MM.1S (cell line): ENCODE data around the gene AAK1.

ENCODE experiments used
- DNase-seq: peaks from one replicate; pipeline ENCODE4 v3.0.0-alpha.2; 2015
- H2AFZ ChIP-seq: fragments of 300-600 bp; sonication (generic); 2 replicates; pipeline ENCODE4 v1.6.0; 2016; ENCODE audit warnings: antibody characterized with exemption, low read length
- H3F3A ChIP-seq: fragments of 300-600 bp; sonication (generic); 2 replicates; pipeline ENCODE4 v1.6.1; 2016; ENCODE audit warnings: mild to moderate bottlenecking, antibody characterized with exemption, low read length, moderate library complexity, mixed read lengths; ENCODE audit not compliant: insufficient read depth
- H3K27ac ChIP-seq: fragments of 300-600 bp; sonication (generic); 2 replicates; pipeline ENCODE4 v1.5.1; 2016; ENCODE audit warnings: mild to moderate bottlenecking, low read length
- H3K27me3 ChIP-seq: fragments of 300-600 bp; sonication (generic); replicated peaks from 2 replicates; pipeline ENCODE4 v1.6.0; 2016; ENCODE audit warnings: low read length; ENCODE audit not compliant: insufficient read depth
- H3K36me3 ChIP-seq: fragments of 300-600 bp; sonication (generic); replicated peaks from 2 replicates; pipeline ENCODE4 v1.6.1; 2016; ENCODE audit warnings: mild to moderate bottlenecking, low read length, mixed read lengths; ENCODE audit not compliant: insufficient read depth
- H3K4me1 ChIP-seq: fragments of 300-600 bp; sonication (generic); 2 replicates; pipeline ENCODE4 v1.6.1; 2016; ENCODE audit warnings: low read length, mixed read lengths
- H3K4me2 ChIP-seq: fragments of 300-600 bp; sonication (generic); 2 replicates; pipeline ENCODE4 v1.6.0; 2016; ENCODE audit warnings: low read depth, low read length
- H3K4me3 ChIP-seq: fragments of 300-600 bp; sonication (generic); 2 replicates; pipeline ENCODE4 v1.5.1; 2016; ENCODE audit warnings: low read length, mixed read lengths
- H3K79me2 ChIP-seq: fragments of 300-600 bp; sonication (generic); 2 replicates; pipeline ENCODE4 v1.6.1; 2016; ENCODE audit warnings: mixed run types, low read length, mixed read lengths
- H3K9ac ChIP-seq: fragments of 300-600 bp; sonication (generic); 2 replicates; pipeline ENCODE4 v1.6.1; 2016; ENCODE audit warnings: low read length, mixed read lengths
- H3K9me2 ChIP-seq: fragments of 300-600 bp; sonication (generic); replicated peaks from 2 replicates; pipeline ENCODE4 v1.6.1; 2016; ENCODE audit warnings: mild to moderate bottlenecking, low read length, mixed read lengths; ENCODE audit not compliant: insufficient read depth
- H3K9me3 ChIP-seq: fragments of 300-600 bp; sonication (generic); replicated peaks from 2 replicates; pipeline ENCODE4 v1.6.1; 2016; ENCODE audit warnings: mild to moderate bottlenecking, low read length, mixed read lengths; ENCODE audit not compliant: insufficient read depth
- H4K20me1 ChIP-seq: fragments of 300-600 bp; sonication (generic); 2 replicates; pipeline ENCODE4 v1.6.1; 2016; ENCODE audit warnings: mild to moderate bottlenecking, low read length, moderate library complexity, mixed read lengths; ENCODE audit not compliant: insufficient read depth
- EZH2 ChIP-seq: fragments of 300-600 bp; sonication (generic); optimal IDR thresholded peaks from 2 replicates; pipeline ENCODE3; 2017; ENCODE audit warnings: low read depth, mild to moderate bottlenecking, antibody characterized with exemption, low read length, mixed read lengths
- EZH2phosphoT487 ChIP-seq: fragments of 300-600 bp; sonication (generic); IDR thresholded peaks from 2 replicates; pipeline ENCODE4 v1.6.1; 2018; ENCODE audit warnings: antibody characterized with exemption, low read length
- TF ChIP-seq, protein P1 (sequence below): fragments of 300-600 bp; sonication (generic); IDR thresholded peaks from 2 replicates; pipeline ENCODE4 v1.5.1; 2016; ENCODE audit warnings: antibody characterized with exemption, low read length, mixed read lengths

The AAK1 gene

DNA sequence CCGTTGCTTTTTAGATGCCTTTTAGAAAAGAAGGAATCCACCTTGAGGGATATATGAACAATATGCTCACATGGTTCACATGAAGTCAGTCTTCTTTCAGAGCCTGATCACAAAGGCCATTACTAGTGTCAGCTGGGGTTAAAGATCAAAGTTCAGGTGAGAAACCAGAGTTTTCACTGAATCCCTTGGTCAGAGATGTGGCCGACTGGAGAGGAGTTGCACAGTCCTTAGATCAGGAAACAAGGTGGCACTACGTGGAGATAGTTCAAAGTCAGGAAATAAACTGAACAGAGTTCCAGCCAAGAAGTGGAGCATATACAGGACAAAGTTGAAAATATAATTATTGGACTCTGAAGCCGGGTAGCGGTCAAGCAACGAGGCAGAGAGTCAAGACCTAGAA lies 54.6 kb downstream of the AAK1 start:
- H2AFZ ChIP-seq, result no peak overlapping the region
- H4K20me1 ChIP-seq, result no peaks in the 10 kb centered on the region
- no peak overlapping the region for H3K4me3 ChIP-seq
- no peaks in the 10 kb centered on the region for H3K9me3 ChIP-seq
- H3F3A ChIP-seq, result no peaks in the 10 kb centered on the region
- H3K79me2 ChIP-seq, result peaks cover 4% of the 10 kb centered on the region; the same call in 1 of the 2 replicates
- no peak overlapping the region for H3K27ac ChIP-seq
- TF ChIP-seq, protein P1, sequence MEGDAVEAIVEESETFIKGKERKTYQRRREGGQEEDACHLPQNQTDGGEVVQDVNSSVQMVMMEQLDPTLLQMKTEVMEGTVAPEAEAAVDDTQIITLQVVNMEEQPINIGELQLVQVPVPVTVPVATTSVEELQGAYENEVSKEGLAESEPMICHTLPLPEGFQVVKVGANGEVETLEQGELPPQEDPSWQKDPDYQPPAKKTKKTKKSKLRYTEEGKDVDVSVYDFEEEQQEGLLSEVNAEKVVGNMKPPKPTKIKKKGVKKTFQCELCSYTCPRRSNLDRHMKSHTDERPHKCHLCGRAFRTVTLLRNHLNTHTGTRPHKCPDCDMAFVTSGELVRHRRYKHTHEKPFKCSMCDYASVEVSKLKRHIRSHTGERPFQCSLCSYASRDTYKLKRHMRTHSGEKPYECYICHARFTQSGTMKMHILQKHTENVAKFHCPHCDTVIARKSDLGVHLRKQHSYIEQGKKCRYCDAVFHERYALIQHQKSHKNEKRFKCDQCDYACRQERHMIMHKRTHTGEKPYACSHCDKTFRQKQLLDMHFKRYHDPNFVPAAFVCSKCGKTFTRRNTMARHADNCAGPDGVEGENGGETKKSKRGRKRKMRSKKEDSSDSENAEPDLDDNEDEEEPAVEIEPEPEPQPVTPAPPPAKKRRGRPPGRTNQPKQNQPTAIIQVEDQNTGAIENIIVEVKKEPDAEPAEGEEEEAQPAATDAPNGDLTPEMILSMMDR, result no peak
- TF ChIP-seq EZH2, result no peak
- TF ChIP-seq EZH2phosphoT487, result no peak
- no peaks in the 10 kb centered on the region for H3K27me3 ChIP-seq
- no peak overlapping the region for H3K9ac ChIP-seq
- no peak overlapping the region for H3K4me2 ChIP-seq
- DNase-seq, result no peak
- no peaks in the 10 kb centered on the region for H3K36me3 ChIP-seq
- no peaks in the 10 kb centered on the region for H3K9me2 ChIP-seq
- no peaks in the 10 kb centered on the region for H3K4me1 ChIP-seq

DNA sequence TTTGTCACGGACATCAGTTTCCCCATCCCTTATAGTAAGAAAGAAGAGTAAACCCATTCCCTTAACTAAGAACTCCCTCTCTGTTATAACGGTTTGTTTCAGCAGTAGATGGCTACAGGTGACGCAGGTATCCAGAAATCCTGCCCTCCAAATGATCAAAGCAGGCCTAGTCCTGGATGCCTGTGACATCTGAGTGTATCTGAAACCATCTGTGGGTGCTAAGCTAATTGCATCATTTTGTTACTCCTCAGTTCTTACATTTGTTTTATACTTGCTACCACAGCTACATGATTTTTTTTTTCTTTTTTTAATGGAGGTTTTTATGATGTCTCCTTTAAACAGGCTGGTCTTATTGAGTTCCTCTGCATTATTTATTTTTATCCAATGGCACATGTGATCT lies 55.1 kb downstream of the AAK1 start:
- Histone ChIP-seq H3K27ac (no peak overlapping the region), H3K9me2 (no peaks in the 10 kb centered on the region), H3K4me2 (no peak overlapping the region), H4K20me1 (no peaks in the 10 kb centered on the region), H2AFZ (no peak overlapping the region), H3K4me1 (no peaks in the 10 kb centered on the region), H3K36me3 (no peaks in the 10 kb centered on the region), H3F3A (no peaks in the 10 kb centered on the region), H3K4me3 (no peak overlapping the region), H3K9ac (no peak overlapping the region), H3K9me3 (no peaks in the 10 kb centered on the region), H3K79me2 (peaks cover 4% of the 10 kb centered on the region; the same call in 1 of the 2 replicates), H3K27me3 (no peaks in the 10 kb centered on the region)
- TF ChIP-seq EZH2phosphoT487 (no peak), EZH2 (no peak)
- TF ChIP-seq, protein P1, result no peak
- DNase-seq, result no peak

DNA sequence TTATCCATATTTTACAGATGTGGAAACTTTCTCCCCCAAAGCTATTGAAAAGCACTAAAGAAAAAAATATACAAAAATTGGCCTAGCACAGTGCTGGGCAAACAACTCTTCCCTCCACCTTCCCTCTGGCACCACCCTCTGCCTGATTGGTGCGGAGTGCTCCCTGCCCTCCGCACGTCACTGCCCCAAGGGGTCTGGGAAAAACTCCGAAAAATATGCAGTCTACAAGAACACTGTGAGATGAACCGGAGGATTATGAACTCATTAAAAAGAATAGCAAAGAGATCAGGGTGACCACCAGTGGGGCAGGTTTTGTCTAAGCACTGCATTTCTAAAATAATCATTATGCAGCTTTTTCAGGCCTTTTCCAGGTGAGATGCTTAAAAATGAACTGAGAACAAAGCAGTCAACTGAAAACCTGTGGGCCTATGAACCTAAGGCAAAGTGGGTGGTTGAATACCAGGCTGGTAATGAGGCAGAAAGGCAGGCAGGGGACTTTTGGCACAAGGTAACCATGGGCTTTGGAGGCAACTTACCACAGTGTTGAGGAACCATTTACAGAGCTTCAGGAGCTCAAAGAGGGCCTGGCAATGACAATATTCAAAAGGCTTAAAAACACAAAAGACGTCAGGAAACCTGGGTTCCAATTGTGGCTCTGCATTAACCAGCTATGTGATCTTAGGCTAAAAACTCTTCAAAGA lies 57.5 kb downstream of the AAK1 start:
- no peak overlapping the region for H3K4me2 ChIP-seq
- no peak for TF ChIP-seq EZH2phosphoT487
- no peak for TF ChIP-seq EZH2
- TF ChIP-seq, protein P1, result no peak
- no peaks in the 10 kb centered on the region for H3K9me3 ChIP-seq
- peaks cover 8% of the 10 kb centered on the region; the same call in 1 of the 2 replicates for H3F3A ChIP-seq
- no peaks in the 10 kb centered on the region for H3K27me3 ChIP-seq
- no peaks in the 10 kb centered on the region for H3K36me3 ChIP-seq
- no peaks in the 10 kb centered on the region for H3K9me2 ChIP-seq
- peaks cover 4% of the 10 kb centered on the region; the same call in 1 of the 2 replicates for H3K79me2 ChIP-seq
- H3K4me3 ChIP-seq, result no peak overlapping the region
- no peak for DNase-seq
- H3K4me1 ChIP-seq, result no peaks in the 10 kb centered on the region
- H3K27ac ChIP-seq, result no peak overlapping the region
- no peaks in the 10 kb centered on the region for H4K20me1 ChIP-seq
- no peak overlapping the region for H2AFZ ChIP-seq
- no peak overlapping the region for H3K9ac ChIP-seq
